Measurements from ENCODE around the gene PDZK1.

- TF ChIP-seq, protein P1, sequence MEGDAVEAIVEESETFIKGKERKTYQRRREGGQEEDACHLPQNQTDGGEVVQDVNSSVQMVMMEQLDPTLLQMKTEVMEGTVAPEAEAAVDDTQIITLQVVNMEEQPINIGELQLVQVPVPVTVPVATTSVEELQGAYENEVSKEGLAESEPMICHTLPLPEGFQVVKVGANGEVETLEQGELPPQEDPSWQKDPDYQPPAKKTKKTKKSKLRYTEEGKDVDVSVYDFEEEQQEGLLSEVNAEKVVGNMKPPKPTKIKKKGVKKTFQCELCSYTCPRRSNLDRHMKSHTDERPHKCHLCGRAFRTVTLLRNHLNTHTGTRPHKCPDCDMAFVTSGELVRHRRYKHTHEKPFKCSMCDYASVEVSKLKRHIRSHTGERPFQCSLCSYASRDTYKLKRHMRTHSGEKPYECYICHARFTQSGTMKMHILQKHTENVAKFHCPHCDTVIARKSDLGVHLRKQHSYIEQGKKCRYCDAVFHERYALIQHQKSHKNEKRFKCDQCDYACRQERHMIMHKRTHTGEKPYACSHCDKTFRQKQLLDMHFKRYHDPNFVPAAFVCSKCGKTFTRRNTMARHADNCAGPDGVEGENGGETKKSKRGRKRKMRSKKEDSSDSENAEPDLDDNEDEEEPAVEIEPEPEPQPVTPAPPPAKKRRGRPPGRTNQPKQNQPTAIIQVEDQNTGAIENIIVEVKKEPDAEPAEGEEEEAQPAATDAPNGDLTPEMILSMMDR (conservative IDR thresholded peaks at IDR 0.05; ENCODE audit: low read depth, low read length), result no peak
- TF ChIP-seq EZH2 (IDR thresholded peaks at IDR 0.05; ENCODE audit: low read length, unreplicated experiment), result no peak
Measured at GRCh38 chr1:145707183-145707867, at the start of gene PDZK1.
